NCI-H82 treated with DMSO at 0.1 percent for 48 hours (cell line): ENCODE measurements around the gene PELI2.

Source experiments
- DNase-seq: peaks from one replicate; lab custom pipeline; 2025; ENCODE audit not compliant: unreplicated experiment; lab: John Stamatoyannopoulos, UW

The PELI2 gene

GRCh38 chr14:56224691-56225681 is 106.8 kb downstream of the PELI2 start:
- DNase-seq: no peak

- DNase-seq: no peak
Observed at GRCh38 chr14:56235388-56235787, 117.2 kb downstream of the PELI2 start.

GRCh38 chr14:56237398-56237797 is 119.2 kb downstream of the PELI2 start:
- DNase-seq: no peak

DNA sequence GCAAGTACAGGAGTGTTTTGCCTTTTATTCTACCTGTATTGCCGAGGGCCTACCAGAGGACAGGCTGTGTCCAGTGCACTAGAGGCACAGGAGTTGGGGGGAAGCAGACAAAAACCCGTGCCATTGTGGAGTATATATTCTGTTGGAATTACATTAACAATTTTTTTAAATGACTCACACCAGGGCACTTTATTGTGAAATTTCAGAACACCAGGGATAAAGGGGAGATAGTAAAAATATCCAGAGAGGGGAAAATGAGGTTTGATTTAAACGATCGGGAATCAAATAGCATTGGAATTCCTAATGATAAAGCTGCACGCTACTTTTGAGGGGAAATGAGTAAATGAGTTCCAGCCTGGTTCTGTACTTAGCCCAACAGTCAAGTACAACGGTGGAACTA is 123.2 kb downstream of the PELI2 start:
- no peak for DNase-seq

DNA sequence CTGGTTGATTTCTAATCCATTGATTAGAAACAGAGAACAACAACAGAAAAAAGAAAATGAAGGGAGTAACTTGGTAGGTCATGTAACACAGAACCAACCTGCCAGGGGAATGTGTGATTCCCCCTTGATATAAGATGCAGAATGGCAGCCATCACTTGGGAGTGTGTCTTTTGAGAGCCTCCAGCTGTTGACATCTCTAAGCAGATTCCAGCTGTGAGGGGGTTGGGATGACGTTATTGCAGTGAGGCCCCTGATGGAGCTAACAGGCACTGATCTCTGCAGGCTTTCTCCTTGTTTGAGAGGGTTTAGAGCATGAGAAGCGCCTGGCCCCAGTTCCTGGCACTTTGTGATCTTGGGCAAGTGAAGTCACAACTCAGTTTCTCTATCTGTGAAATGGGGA is 124.9 kb downstream of the PELI2 start:
- no peak for DNase-seq

DNA sequence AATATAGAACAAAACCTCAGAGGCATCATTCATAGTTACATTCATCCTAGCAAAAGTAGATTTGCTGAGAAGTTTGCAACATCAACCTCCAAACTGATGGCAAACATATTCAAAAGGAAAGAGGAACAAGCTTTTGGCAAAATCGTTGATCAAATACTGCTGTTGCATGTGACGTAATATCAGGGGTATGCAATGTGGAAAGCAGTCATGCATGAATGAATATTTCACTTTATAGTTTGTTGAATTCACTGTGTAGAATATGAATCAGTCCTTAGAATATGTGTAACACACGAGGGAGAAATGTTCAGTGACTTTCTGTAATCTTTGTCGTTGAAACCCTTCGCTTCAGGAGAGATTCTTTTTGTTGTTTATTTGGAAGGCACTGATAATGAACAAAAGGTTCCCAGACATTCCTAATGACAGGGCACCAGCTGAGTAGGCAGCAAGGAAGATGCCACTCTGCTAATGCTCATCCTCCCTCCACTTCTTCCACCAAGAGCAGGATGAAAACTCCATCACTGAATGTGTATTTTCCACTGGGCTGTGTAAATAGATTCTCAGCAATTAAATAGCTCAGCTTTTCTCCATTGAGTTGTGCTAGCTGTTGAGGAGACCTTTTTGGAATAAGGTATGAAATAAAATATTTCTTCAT is 126.1 kb downstream of the PELI2 start:
- DNase-seq: no peak

- no peak for DNase-seq
Observed at GRCh38 chr14:56247495-56248200, 129.4 kb downstream of the PELI2 start.

DNA sequence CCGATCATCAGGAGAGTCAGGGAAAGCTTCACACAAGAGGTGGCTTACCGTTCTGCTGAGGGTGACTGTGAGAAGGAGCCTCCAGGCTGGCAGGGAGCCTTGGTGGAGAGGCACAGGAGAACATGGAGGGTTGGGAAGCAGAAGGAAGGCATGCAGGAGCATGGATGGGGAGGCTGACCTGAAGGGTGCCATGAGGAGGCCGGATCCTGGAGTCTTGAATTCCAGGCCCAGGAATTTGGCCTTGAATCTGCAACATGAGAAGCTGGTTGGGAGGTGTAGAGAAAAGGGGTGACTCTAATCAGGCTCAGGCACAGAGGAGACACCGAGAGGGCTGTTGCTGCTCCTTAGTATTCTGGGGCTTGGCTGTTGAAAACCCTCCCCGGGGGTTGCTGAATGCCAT is 130.2 kb downstream of the PELI2 start:
- DNase-seq: no peak

- no peak for DNase-seq
Observed at GRCh38 chr14:56261046-56261445, 142.8 kb downstream of the PELI2 start.

DNA sequence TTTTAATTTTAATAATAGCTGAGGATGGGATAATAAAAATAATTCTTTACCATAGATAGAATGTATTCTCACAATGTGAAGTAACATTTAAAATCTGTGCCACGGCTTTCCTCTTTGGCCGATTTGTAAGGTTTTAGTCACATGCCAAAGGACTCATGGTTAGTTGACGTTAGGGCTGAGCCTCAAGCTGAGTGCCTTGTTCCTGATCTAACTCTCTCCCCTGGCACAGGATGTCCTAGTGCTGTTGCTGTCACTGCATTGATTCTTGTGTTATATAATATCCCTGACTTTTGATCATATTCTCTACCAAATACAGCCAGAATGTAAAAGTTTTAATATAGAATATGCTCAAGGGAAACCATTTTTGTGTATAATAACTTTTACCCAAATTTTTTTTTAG is 144.3 kb downstream of the PELI2 start:
- no peak for DNase-seq

DNA sequence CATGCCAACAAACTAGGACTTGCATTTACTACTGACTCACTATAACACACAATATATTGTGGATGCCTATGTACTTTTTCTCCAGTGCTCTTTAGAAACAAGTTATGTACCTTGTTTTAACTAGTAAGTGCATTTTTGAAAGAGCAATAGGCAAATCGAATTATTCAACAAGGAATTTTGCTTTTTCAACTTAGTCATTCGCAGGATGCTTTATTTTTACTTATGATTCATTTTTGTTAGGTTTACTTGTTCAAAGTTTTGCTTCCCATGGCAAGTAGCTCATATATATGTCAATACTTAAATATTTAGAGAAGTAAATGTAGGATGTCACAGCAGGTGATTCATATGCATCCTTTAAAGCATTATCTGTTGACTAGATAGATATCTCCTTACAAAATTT is 149.8 kb downstream of the PELI2 start:
- DNase-seq: no peak

DNA sequence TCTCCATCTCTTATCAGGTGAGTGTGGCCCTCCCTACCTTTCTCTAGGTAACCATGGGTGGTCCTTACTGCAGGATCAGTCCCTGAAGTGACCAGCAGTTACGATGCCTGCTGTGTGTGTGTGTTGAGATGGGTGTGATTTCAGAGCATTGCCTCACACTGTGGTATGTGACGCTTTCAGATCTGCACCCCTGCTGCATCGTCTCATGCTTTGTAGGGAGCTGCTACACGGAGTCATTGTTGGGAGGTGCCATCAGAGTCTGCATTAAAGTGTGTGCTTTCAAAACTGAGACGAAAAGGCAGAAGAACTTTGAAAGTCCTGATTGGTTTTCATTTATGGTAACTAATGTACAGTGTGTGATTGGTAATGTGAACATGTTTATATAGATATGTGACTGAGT is 150.5 kb downstream of the PELI2 start:
- no peak for DNase-seq

DNA sequence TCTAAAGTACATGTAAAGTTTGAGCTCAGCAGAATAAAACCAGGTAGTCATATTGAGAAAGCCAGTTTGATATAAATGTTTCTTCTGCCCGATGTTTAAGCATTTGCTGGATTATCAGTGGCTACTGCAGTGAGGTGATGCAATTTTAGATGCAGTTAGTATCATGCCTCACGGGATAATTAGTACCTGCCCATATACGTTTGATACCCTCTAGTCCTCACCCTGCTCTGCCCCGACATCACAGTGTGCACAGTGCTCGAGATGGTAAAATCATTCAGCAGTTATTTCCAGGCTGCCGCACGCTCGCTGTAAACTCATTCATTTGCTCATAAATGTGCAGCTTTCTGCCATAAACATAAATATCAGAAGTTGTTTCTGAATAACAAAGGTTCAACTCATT is 152.7 kb downstream of the PELI2 start:
- no peak for DNase-seq

- no peak for DNase-seq
Observed at GRCh38 chr14:56271970-56272369, 153.8 kb downstream of the PELI2 start.

GRCh38 chr14:56273155-56273554 is 154.9 kb downstream of the PELI2 start:
- DNase-seq: no peak

GRCh38 chr14:56273951-56274350 is 155.7 kb downstream of the PELI2 start:
- DNase-seq: no peak

GRCh38 chr14:56274556-56274955 is 156.3 kb downstream of the PELI2 start:
- DNase-seq: no peak

DNA sequence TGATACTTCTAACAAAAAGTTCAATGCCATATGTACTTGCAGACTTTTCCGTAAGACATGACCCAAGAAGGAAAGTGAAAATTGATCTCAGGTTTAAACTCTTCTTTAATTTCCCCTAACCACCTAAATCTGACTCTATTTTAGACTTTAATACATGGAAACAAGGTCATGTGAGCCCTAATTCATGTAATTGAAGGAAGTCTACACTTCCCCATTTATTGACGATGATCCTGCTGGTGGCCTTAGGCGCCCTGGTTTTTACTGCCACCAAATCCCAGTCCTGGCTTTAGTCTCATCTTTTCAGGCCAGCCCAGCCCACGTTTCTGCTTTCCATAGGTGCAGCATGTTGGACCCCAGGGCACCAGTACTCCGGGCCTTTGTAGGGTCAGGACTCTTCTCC is 157.9 kb downstream of the PELI2 start:
- DNase-seq: no peak

GRCh38 chr14:56278383-56278782 is 160.2 kb downstream of the PELI2 start:
- DNase-seq: no peak

DNA sequence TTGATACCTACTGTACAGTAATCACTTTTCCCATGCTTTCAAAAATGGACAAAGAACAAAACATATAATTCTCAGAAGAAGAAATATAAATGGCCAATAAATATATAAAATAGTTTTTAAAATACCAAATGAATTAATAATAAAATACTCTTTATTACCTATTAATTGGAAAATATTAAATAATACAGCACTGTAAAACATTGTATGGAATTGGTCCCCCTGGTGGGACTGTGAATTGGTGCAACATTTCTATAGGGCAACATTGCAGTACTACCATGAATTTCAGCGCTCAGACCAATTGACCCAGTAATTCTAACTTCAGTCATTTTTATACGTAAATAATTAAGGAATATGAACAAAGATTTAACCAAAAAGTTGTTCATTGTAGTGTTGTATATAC is 162.6 kb downstream of the PELI2 start:
- DNase-seq: no peak

DNA sequence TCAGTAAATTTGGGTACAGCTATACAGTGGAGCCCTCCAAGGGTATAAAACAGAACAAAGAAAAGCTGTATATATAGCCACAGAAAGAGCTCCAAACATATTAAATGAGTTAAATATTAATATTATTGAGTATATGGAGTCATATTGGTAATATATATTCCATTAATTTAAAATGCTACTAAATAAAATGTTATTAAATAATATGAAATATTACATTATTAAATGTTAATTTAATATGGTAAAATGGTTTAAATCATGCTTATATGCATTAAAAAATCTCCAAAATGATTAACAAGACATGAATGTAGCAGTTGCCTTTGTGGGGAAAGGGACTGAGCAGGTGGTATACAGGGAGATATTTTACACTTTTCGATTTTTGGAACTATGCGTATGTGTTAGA is 164.0 kb downstream of the PELI2 start:
- no peak for DNase-seq

GRCh38 chr14:56284641-56285040 is 166.4 kb downstream of the PELI2 start:
- peak; percentile 99 for DNase-seq
